GM18519 (cell line): Measurements from ENCODE around the gene CACNA1D.

Experiments used
- ATAC-seq: cut with Tn5 transposase; IDR thresholded peaks from one replicate; pipeline ENCODE4 v1.9.1; 2021; ENCODE audit warnings: mild to moderate bottlenecking, moderate library complexity; ENCODE audit not compliant: unreplicated experiment, low FRiP score

CACNA1D gene

GRCh38 chr3:53524566-53524965, 30.2 kb downstream of the CACNA1D start:
- ATAC-seq = no peak

- ATAC-seq = no peak
Observed at GRCh38 chr3:53525765-53526703, 31.6 kb downstream of the CACNA1D start.

GRCh38 chr3:53526704-53527055, 32.3 kb downstream of the CACNA1D start:
- no peak for ATAC-seq

- ATAC-seq = no peak
Observed at GRCh38 chr3:53530205-53530604, 35.8 kb downstream of the CACNA1D start.

- ATAC-seq = no peak
Observed at GRCh38 chr3:53531749-53532148, 37.3 kb downstream of the CACNA1D start.

GRCh38 chr3:53533472-53533871, 39.1 kb downstream of the CACNA1D start:
- no peak for ATAC-seq

- ATAC-seq = no peak
Observed at GRCh38 chr3:53534216-53534615, 39.8 kb downstream of the CACNA1D start.

GRCh38 chr3:53534676-53535400, 40.4 kb downstream of the CACNA1D start:
- no peak for ATAC-seq

- no peak for ATAC-seq
Observed at GRCh38 chr3:53536282-53536681, 41.9 kb downstream of the CACNA1D start.

GRCh38 chr3:53544357-53544756, 49.9 kb downstream of the CACNA1D start:
- no peak for ATAC-seq

GRCh38 chr3:53545310-53545995, 51.0 kb downstream of the CACNA1D start:
- ATAC-seq = no peak

- no peak for ATAC-seq
Observed at GRCh38 chr3:53545996-53546359, 51.6 kb downstream of the CACNA1D start.

- ATAC-seq = no peak
Observed at GRCh38 chr3:53547327-53547726, 52.9 kb downstream of the CACNA1D start.

- ATAC-seq = no peak
Observed at GRCh38 chr3:53550005-53550620, 55.7 kb downstream of the CACNA1D start.

GRCh38 chr3:53551324-53551723, 56.9 kb downstream of the CACNA1D start:
- no peak for ATAC-seq

GRCh38 chr3:53552730-53553129, 58.3 kb downstream of the CACNA1D start:
- ATAC-seq = no peak

- ATAC-seq = no peak
Observed at GRCh38 chr3:53553200-53553599, 58.8 kb downstream of the CACNA1D start.

GRCh38 chr3:53554559-53555067, 60.2 kb downstream of the CACNA1D start:
- ATAC-seq = peak; percentile 75

- ATAC-seq = peak; percentile 46
Observed at GRCh38 chr3:53555068-53555588, 60.7 kb downstream of the CACNA1D start.

GRCh38 chr3:53566461-53567145, 72.2 kb downstream of the CACNA1D start:
- ATAC-seq = no peak
